ENCODE data around the gene TRAPPC10.
"Not testable (repeated sequence)": the region's sequence is repeated elsewhere in the genome, so short reads cannot be mapped to it uniquely, and the experiment has no call there.

Gene TRAPPC10

GRCh38 chr21:44094832-44095231, 82.7 kb downstream of the TRAPPC10 start:
- DNase-seq = no peak

GRCh38 chr21:44098507-44098906, 86.4 kb downstream of the TRAPPC10 start:
- not testable (repeated sequence) for DNase-seq

GRCh38 chr21:44098964-44099363, 86.9 kb downstream of the TRAPPC10 start:
- DNase-seq = not testable (repeated sequence)

GRCh38 chr21:44107026-44107501, 95.0 kb downstream of the TRAPPC10 start, which contains the start of gene PWP2:
TSS of gene PWP2 (plus strand) at chr21:44107399. CDS start at chr21:44107417, 18 bp downstream.
- DNase-seq = peak; percentile 29

- DNase-seq = not testable (repeated sequence)
Measured at GRCh38 chr21:44107589-44107988, 95.5 kb downstream of the TRAPPC10 start.

GRCh38 chr21:44113702-44114371, 101.7 kb downstream of the TRAPPC10 start:
- DNase-seq = not testable (repeated sequence)

GRCh38 chr21:44122131-44122530, 110.0 kb downstream of the TRAPPC10 start:
- DNase-seq = not testable (repeated sequence)

GRCh38 chr21:44127827-44128226, 115.7 kb downstream of the TRAPPC10 start:
- not testable (repeated sequence) for DNase-seq

- DNase-seq = not testable (repeated sequence)
Measured at GRCh38 chr21:44133715-44134057, 121.6 kb downstream of the TRAPPC10 start.

GRCh38 chr21:44134732-44135131, 122.6 kb downstream of the TRAPPC10 start:
- not testable (repeated sequence) for DNase-seq

- not testable (repeated sequence) for DNase-seq
Measured at GRCh38 chr21:44138039-44138438, 125.9 kb downstream of the TRAPPC10 start.

GRCh38 chr21:44139787-44140551, 127.9 kb downstream of the TRAPPC10 start:
- not testable (repeated sequence) for DNase-seq

GRCh38 chr21:44140552-44140932, 128.4 kb downstream of the TRAPPC10 start:
- not testable (repeated sequence) for DNase-seq

GRCh38 chr21:44142470-44142869, 130.4 kb downstream of the TRAPPC10 start:
- not testable (repeated sequence) for DNase-seq

GRCh38 chr21:44143380-44143779, 131.3 kb downstream of the TRAPPC10 start:
- not testable (repeated sequence) for DNase-seq

- not testable (repeated sequence) for DNase-seq
Measured at GRCh38 chr21:44143996-44144395, 131.9 kb downstream of the TRAPPC10 start.

GRCh38 chr21:44144784-44145602, 132.9 kb downstream of the TRAPPC10 start:
- not testable (repeated sequence) for DNase-seq

GRCh38 chr21:44145616-44146015, 133.5 kb downstream of the TRAPPC10 start:
- DNase-seq = not testable (repeated sequence)

GRCh38 chr21:44147108-44147507, 135.0 kb downstream of the TRAPPC10 start:
- DNase-seq = not testable (repeated sequence)

- not testable (repeated sequence) for DNase-seq
Measured at GRCh38 chr21:44150255-44150654, 138.1 kb downstream of the TRAPPC10 start.

- not testable (repeated sequence) for DNase-seq
Measured at GRCh38 chr21:44153214-44153888, 141.2 kb downstream of the TRAPPC10 start.

- DNase-seq = peak; percentile 6
Measured at GRCh38 chr21:44153889-44154228, 141.8 kb downstream of the TRAPPC10 start.
